Erythroblast (primary cell): Measurements from ENCODE around the gene CENPO.

ENCODE experiments used
- DNase-seq, 2 experiments: peaks; one replicate each; lab custom pipeline; 2025; lab: John Stamatoyannopoulos, UW
- GATA1 ChIP-seq: IDR thresholded peaks from 2 replicates; pipeline ENCODE4 v1.6.1; 2011; ENCODE audit warnings: low read depth, mild to moderate bottlenecking, control low read depth, low read length, moderate library complexity
- POLR2A ChIP-seq: IDR thresholded peaks from 2 replicates; pipeline ENCODE4 v1.6.1; 2011; ENCODE audit warnings: mild to moderate bottlenecking, low read length

CENPO gene

GRCh38 chr2:24809316-24810007 is 16.2 kb downstream of the CENPO start:
- no peak for DNase-seq
- TF ChIP-seq GATA1 (no peak), POLR2A (no peak)

- TF ChIP-seq POLR2A (no peak), GATA1 (no peak)
Measured at GRCh38 chr2:24813691-24814137, 20.5 kb downstream of the CENPO start.

GRCh38 chr2:24814516-24814915 is 21.3 kb downstream of the CENPO start:
- no peak for DNase-seq

More at GRCh38 chr2:24813691-24814137, 20.5 kb downstream of the CENPO start:
- DNase-seq, result no peak

GRCh38 chr2:24815171-24815570 is 21.9 kb downstream of the CENPO start:
- TF ChIP-seq POLR2A (no peak), GATA1 (no peak)
- DNase-seq, result no peak

More at GRCh38 chr2:24814516-24814915, 21.3 kb downstream of the CENPO start:
- TF ChIP-seq POLR2A (no peak), GATA1 (no peak)

- DNase-seq, result no peak
- TF ChIP-seq POLR2A (no peak), GATA1 (no peak)
Measured at GRCh38 chr2:24816404-24816803, 23.2 kb downstream of the CENPO start.

- no peak for DNase-seq
Measured at GRCh38 chr2:24816884-24817283, 23.7 kb downstream of the CENPO start.

GRCh38 chr2:24818721-24819167 is 25.5 kb downstream of the CENPO start:
- TF ChIP-seq GATA1 (no peak), POLR2A (no peak)

More at GRCh38 chr2:24816884-24817283, 23.7 kb downstream of the CENPO start:
- TF ChIP-seq POLR2A (no peak), GATA1 (no peak)

GRCh38 chr2:24819442-24820174 is 26.4 kb downstream of the CENPO start:
- TF ChIP-seq GATA1, result no peak
- TF ChIP-seq POLR2A, result no peak

More at GRCh38 chr2:24818721-24819167, 25.5 kb downstream of the CENPO start:
- DNase-seq, result peak; percentile 38 to 53

GRCh38 chr2:24820175-24820513 is 26.9 kb downstream of the CENPO start:
- no peak for TF ChIP-seq POLR2A
- no peak for TF ChIP-seq GATA1
- DNase-seq, result no peak

More at GRCh38 chr2:24819442-24820174, 26.4 kb downstream of the CENPO start:
- DNase-seq, result no peak

- no peak for DNase-seq
- TF ChIP-seq POLR2A (no peak), GATA1 (no peak)
Measured at GRCh38 chr2:24820598-24821432, 27.6 kb downstream of the CENPO start.

- no peak for DNase-seq
- TF ChIP-seq POLR2A (no peak), GATA1 (no peak)
Measured at GRCh38 chr2:24821433-24821891, 28.2 kb downstream of the CENPO start.

GRCh38 chr2:24822049-24822706 is 29.0 kb downstream of the CENPO start:
- TF ChIP-seq GATA1 (no peak), POLR2A (no peak)
- no peak for DNase-seq

GRCh38 chr2:24824071-24824588 is 30.9 kb downstream of the CENPO start:
- no peak for DNase-seq
- TF ChIP-seq GATA1 (no peak), POLR2A (no peak)
